HepG2 (cell line): ENCODE data around the gene IFI35. TPM values are rescaled to one million over a fixed set of nuclear protein-coding genes. Genes with fewer than 3 reads are reported as not detected.

Experiments used
- CHCHD3 ChIP-seq: sonication (generic); formaldehyde crosslinking; IDR thresholded peaks from 2 replicates; pipeline ENCODE4 v1.8.0; 2022; ENCODE audit warnings: mild to moderate bottlenecking, missing genetic modification reagents, moderate library complexity
- FOXA1 ChIP-seq, 2 experiments: fragments of 450-650 bp in 1 of 2; sonication (generic) in 1 of 2; formaldehyde crosslinking in 1 of 2; IDR thresholded peaks; 2 replicates each; pipeline versions ENCODE4 v1.4.0 to v1.6.1; 2016 to 2020; ENCODE audit warnings: missing genetic modification reagents in 1 of 2
- HIVEP1 ChIP-seq: sonication (generic); formaldehyde crosslinking; IDR thresholded peaks from 2 replicates; pipeline ENCODE4 v1.4.0; 2020; ENCODE audit warnings: mild to moderate bottlenecking, missing genetic modification reagents
- IKZF4 ChIP-seq: sonication (generic); formaldehyde crosslinking; IDR thresholded peaks from 2 replicates; pipeline ENCODE4 v1.5.1; 2020; ENCODE audit warnings: borderline replicate concordance, mild to moderate bottlenecking, low read depth, missing genetic modification reagents; ENCODE audit errors: not compliant biosample characterization
- IRX3 ChIP-seq: sonication (generic); formaldehyde crosslinking; IDR thresholded peaks from 2 replicates; pipeline ENCODE4 v1.8.1; 2023; ENCODE audit warnings: mild to moderate bottlenecking, low read depth, missing genetic modification reagents, borderline replicate concordance
- NFKBIZ ChIP-seq: IDR thresholded peaks from 2 replicates; pipeline ENCODE4 v1.6.1; 2018; ENCODE audit warnings: missing genetic modification reagents, missing compliant biosample characterization
- PITX1 ChIP-seq: sonication (generic); formaldehyde crosslinking; IDR thresholded peaks from 2 replicates; pipeline ENCODE4 v1.5.1; 2020; ENCODE audit warnings: mild to moderate bottlenecking, missing genetic modification reagents
- POLR2AphosphoS5 ChIP-seq: IDR thresholded peaks from 2 replicates; pipeline ENCODE4 v1.6.1; 2012; ENCODE audit warnings: low read depth, low read length
- RXRB ChIP-seq: IDR thresholded peaks from 2 replicates; pipeline ENCODE4 v1.6.1; 2016; ENCODE audit warnings: borderline replicate concordance, missing genetic modification reagents, missing compliant biosample characterization
- ZNF510 ChIP-seq: sonication (generic); formaldehyde crosslinking; IDR thresholded peaks from 2 replicates; pipeline ENCODE4 v1.4.0; 2020; ENCODE audit warnings: low read depth, mild to moderate bottlenecking, missing genetic modification reagents
- polyA plus RNA-seq, 8 experiments: library from polyadenylated mRNA; depleted of rRNA in 3 of 8; stranded (reverse) in 7 of 8; unstranded in 1 of 8; fragments of >200 nt; fragmentation: Illumina TruSeq in 4 of 8; extraction: Trizol in 4 of 8; gene quantifications; 2 replicates each; pipeline versions ENCODE4 v1.2.1 to v1.2.3, GENCODE V29; 2011 to 2016; ENCODE audit warnings: low read depth in 4 of 8, missing spikeins in 1 of 8, mixed read lengths in 1 of 8; ENCODE audit not compliant: insufficient read depth in 1 of 8
- total RNA-seq, 5 experiments: library from RNA; depleted of rRNA; stranded (reverse); fragments of >200 nt; fragmentation: Illumina TruSeq; extraction: Trizol; gene quantifications; 2 replicates each; pipeline ENCODE4 v1.2.3, GENCODE V29; 2016; ENCODE audit warnings: low read depth in 1 of 5
- TF ChIP-seq, protein P1 (sequence below): sonication (generic); formaldehyde crosslinking; IDR thresholded peaks from 2 replicates; pipeline ENCODE4 v1.8.0; 2022; ENCODE audit warnings: missing genetic modification reagents, mild to moderate bottlenecking, moderate library complexity, borderline replicate concordance
- TF ChIP-seq, protein P2 (sequence below): sonication (generic); formaldehyde crosslinking; IDR thresholded peaks from 2 replicates; pipeline ENCODE4 v1.5.0; 2020; ENCODE audit warnings: missing genetic modification reagents, mild to moderate bottlenecking, borderline replicate concordance
- TF ChIP-seq, protein P3 (sequence below): sonication (generic); formaldehyde crosslinking; IDR thresholded peaks from 2 replicates; pipeline ENCODE4 v1.4.0; 2020; ENCODE audit warnings: missing genetic modification reagents
- TF ChIP-seq, protein P4 (sequence below): sonication (generic); formaldehyde crosslinking; IDR thresholded peaks from 2 replicates; pipeline ENCODE4 v1.5.1; 2020; ENCODE audit warnings: mild to moderate bottlenecking, missing genetic modification reagents
- TF ChIP-seq, protein P5 (sequence below): sonication (generic); formaldehyde crosslinking; IDR thresholded peaks from 2 replicates; pipeline ENCODE4 v1.9.0; 2021; ENCODE audit warnings: missing genetic modification reagents, borderline replicate concordance

The IFI35 gene
- total and polyA plus RNA-seq, 2 of the 13 experiments (the other 11 are each of a cell fraction or from before 2014, with no cell fraction given): 28.9 to 38.1 TPM

DNA sequence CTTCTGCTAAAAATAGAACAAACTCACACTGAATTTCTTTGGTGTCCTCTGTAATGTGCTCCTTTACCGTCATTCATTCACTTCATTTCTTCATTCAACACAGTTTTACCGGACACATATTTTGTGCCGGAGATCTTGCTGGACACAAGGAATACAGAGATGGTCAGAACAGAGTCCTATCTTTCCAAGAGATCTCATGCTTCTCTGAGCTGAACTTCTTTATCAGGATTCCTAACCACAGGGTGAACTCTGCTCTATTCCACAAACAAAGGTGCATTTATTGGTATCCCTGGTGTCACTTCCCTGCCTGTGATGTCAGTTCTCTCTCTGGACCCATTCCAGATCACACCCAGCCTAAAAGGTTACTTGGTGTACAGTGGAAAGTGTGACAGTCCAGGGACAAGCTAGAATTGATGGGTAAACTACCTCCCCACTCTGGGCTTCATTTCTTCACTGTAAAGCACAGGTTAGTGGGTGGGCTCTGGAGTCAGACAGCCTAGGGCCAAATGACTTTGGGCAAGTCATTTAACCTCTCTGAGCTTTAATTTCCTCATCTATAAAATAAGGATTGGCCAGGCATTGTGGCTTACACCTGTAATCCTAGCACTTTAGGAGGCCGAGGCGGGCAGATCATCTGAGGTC is 4.2 kb downstream of the IFI35 start (continued):
- TF ChIP-seq CHCHD3 (CRISPR knock-in tag) (no peak), HIVEP1 (CRISPR knock-in tag) (no peak), NFKBIZ (CRISPR knock-in tag) (peak; percentile 59; the same call in 1 of the 2 replicates), RXRB (peak; percentile 90), IKZF4 (CRISPR knock-in tag) (no peak), FOXA1 (IDR thresholded peaks at IDR 0.05) (no peak), FOXA1 (CRISPR knock-in tag; IDR thresholded peaks at IDR 0.05) (peak; percentile 76), POLR2AphosphoS5 (peak; percentile 73), ZNF510 (CRISPR knock-in tag) (no peak), PITX1 (no peak; the same call in 1 of the 2 replicates), IRX3 (no peak)
- TF ChIP-seq, protein P1, sequence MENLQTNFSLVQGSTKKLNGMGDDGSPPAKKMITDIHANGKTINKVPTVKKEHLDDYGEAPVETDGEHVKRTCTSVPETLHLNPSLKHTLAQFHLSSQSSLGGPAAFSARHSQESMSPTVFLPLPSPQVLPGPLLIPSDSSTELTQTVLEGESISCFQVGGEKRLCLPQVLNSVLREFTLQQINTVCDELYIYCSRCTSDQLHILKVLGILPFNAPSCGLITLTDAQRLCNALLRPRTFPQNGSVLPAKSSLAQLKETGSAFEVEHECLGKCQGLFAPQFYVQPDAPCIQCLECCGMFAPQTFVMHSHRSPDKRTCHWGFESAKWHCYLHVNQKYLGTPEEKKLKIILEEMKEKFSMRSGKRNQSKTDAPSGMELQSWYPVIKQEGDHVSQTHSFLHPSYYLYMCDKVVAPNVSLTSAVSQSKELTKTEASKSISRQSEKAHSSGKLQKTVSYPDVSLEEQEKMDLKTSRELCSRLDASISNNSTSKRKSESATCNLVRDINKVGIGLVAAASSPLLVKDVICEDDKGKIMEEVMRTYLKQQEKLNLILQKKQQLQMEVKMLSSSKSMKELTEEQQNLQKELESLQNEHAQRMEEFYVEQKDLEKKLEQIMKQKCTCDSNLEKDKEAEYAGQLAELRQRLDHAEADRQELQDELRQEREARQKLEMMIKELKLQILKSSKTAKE (CRISPR knock-in tag): 0 out of 2 replicates have a peak, but pooled peaks have one; percentile 12
- TF ChIP-seq, protein P2, sequence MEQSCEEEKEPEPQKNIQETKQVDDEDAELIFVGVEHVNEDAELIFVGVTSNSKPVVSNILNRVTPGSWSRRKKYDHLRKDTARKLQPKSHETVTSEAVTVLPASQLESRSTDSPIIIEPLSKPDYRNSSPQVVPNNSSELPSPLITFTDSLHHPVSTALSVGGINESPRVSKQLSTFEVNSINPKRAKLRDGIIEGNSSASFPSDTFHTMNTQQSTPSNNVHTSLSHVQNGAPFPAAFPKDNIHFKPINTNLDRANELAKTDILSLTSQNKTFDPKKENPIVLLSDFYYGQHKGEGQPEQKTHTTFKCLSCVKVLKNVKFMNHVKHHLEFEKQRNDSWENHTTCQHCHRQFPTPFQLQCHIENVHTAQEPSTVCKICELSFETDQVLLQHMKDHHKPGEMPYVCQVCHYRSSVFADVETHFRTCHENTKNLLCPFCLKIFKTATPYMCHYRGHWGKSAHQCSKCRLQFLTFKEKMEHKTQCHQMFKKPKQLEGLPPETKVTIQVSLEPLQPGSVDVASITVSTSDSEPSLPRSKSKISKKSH (CRISPR knock-in tag): no peak
- TF ChIP-seq, protein P3, sequence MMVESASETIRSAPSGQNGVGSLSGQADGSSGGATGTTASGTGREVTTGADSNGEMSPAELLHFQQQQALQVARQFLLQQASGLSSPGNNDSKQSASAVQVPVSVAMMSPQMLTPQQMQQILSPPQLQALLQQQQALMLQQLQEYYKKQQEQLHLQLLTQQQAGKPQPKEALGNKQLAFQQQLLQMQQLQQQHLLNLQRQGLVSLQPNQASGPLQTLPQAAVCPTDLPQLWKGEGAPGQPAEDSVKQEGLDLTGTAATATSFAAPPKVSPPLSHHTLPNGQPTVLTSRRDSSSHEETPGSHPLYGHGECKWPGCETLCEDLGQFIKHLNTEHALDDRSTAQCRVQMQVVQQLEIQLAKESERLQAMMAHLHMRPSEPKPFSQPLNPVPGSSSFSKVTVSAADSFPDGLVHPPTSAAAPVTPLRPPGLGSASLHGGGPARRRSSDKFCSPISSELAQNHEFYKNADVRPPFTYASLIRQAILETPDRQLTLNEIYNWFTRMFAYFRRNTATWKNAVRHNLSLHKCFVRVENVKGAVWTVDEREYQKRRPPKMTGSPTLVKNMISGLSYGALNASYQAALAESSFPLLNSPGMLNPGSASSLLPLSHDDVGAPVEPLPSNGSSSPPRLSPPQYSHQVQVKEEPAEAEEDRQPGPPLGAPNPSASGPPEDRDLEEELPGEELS (CRISPR knock-in tag): peak; percentile 71
- TF ChIP-seq, protein P4, sequence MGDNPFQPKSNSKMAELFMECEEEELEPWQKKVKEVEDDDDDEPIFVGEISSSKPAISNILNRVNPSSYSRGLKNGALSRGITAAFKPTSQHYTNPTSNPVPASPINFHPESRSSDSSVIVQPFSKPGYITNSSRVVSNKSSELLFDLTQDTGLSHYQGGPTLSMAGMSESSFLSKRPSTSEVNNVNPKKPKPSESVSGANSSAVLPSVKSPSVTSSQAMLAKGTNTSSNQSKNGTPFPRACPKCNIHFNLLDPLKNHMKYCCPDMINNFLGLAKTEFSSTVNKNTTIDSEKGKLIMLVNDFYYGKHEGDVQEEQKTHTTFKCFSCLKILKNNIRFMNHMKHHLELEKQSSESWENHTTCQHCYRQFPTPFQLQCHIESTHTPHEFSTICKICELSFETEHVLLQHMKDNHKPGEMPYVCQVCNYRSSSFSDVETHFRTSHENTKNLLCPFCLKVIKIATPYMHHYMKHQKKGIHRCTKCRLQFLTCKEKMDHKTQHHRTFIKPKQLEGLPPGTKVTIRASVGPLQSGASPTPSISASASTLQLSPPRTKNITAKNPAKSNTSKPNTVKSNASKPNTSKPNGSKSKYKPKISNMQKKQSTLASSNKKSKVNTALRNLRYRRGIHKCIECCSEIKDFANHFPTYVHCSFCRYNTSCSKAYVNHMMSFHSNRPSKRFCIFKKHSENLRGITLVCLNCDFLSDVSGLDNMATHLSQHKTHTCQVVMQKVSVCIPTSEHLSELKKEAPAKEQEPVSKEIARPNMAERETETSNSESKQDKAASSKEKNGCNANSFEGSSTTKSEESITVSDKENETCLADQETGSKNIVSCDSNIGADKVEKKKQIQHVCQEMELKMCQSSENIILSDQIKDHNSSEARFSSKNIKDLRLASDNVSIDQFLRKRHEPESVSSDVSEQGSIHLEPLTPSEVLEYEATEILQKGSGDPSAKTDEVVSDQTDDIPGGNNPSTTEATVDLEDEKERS (CRISPR knock-in tag): no peak
- TF ChIP-seq, protein P5, sequence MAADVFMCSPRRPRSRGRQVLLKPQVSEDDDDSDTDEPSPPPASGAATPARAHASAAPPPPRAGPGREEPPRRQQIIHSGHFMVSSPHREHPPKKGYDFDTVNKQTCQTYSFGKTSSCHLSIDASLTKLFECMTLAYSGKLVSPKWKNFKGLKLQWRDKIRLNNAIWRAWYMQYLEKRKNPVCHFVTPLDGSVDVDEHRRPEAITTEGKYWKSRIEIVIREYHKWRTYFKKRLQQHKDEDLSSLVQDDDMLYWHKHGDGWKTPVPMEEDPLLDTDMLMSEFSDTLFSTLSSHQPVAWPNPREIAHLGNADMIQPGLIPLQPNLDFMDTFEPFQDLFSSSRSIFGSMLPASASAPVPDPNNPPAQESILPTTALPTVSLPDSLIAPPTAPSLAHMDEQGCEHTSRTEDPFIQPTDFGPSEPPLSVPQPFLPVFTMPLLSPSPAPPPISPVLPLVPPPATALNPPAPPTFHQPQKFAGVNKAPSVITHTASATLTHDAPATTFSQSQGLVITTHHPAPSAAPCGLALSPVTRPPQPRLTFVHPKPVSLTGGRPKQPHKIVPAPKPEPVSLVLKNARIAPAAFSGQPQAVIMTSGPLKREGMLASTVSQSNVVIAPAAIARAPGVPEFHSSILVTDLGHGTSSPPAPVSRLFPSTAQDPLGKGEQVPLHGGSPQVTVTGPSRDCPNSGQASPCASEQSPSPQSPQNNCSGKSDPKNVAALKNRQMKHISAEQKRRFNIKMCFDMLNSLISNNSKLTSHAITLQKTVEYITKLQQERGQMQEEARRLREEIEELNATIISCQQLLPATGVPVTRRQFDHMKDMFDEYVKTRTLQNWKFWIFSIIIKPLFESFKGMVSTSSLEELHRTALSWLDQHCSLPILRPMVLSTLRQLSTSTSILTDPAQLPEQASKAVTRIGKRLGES (CRISPR knock-in tag): no peak
